ENCODE measurements around the gene USP49. TPM values are rescaled to one million over a fixed set of nuclear protein-coding genes. Genes with fewer than 3 reads are reported as not detected.

Gene USP49
- total RNA-seq, 2 experiments from 2014 or later, result 1.3 TPM

DNA sequence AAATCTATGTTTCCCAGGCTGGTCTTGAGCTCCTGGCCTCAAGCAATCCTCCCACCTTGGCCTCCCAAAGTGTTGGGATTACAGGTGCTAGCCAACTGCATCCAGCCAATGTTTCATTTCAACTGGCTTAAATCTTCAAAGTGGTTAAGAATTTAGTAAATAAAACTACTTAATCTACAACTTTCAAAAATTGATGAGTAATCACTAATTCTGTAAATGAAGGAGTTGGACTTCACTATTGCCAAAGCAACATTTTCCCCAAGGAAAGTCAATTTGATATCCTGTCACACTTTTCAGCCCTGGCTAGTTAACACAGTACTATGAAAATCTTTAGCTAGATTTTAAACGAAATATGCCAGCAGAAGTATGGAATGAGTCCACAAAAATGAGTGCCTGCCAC is 103.9 kb downstream of the USP49 start:
- Mint-ChIP-seq H3K27ac (no peak overlapping the region), H3K4me1 (ENCODE audit: low read depth) (peaks cover 27% of the 10 kb centered on the region), H3K4me3 (no peak overlapping the region), H3K36me3 (ENCODE audit: low read depth) (peaks cover 72% of the 10 kb centered on the region), H3K9me3 (no peaks in the 10 kb centered on the region), H3K27me3 (no peaks in the 10 kb centered on the region)
- H3K27me3 ChIP-seq (ENCODE audit: control insufficient read depth in 1 of 2, insufficient read depth in 2 of 2, low read length in 2 of 2), result no peaks in the 10 kb centered on the region
- H3K4me1 ChIP-seq (ENCODE audit: insufficient read depth, low read length), result peaks cover 14% of the 10 kb centered on the region
- peaks cover 47% of the 10 kb centered on the region for H3K36me3 ChIP-seq (ENCODE audit: insufficient read depth, low read length)
- intact Hi-C loops (cut with DNase I, micrococcal nuclease), result loop anchor here in 1 of 2 experiments (1.0 kb wide), 1 partner anchor 126 kb away; no protein-coding TSS in a partner anchor
- ATAC-seq (ENCODE audit: poor library complexity) (no peak), DNase-seq (no peak)
- no peak overlapping the region for H3K4me3 ChIP-seq (ENCODE audit: low read length)
- no peaks in the 10 kb centered on the region for H3K9me3 ChIP-seq (ENCODE audit: control insufficient read depth in 1 of 2, insufficient read depth in 1 of 2, low read length in 2 of 2)
- ChIA-PET CTCF (no interaction called here), POLR2A (no interaction called here)
- no peak overlapping the region for H3K27ac ChIP-seq (ENCODE audit: low read depth in 1 of 2, low read length in 2 of 2)
- TF ChIP-seq, protein P1, sequence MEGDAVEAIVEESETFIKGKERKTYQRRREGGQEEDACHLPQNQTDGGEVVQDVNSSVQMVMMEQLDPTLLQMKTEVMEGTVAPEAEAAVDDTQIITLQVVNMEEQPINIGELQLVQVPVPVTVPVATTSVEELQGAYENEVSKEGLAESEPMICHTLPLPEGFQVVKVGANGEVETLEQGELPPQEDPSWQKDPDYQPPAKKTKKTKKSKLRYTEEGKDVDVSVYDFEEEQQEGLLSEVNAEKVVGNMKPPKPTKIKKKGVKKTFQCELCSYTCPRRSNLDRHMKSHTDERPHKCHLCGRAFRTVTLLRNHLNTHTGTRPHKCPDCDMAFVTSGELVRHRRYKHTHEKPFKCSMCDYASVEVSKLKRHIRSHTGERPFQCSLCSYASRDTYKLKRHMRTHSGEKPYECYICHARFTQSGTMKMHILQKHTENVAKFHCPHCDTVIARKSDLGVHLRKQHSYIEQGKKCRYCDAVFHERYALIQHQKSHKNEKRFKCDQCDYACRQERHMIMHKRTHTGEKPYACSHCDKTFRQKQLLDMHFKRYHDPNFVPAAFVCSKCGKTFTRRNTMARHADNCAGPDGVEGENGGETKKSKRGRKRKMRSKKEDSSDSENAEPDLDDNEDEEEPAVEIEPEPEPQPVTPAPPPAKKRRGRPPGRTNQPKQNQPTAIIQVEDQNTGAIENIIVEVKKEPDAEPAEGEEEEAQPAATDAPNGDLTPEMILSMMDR (IDR thresholded peaks at IDR 0.05), result no peak

DNA sequence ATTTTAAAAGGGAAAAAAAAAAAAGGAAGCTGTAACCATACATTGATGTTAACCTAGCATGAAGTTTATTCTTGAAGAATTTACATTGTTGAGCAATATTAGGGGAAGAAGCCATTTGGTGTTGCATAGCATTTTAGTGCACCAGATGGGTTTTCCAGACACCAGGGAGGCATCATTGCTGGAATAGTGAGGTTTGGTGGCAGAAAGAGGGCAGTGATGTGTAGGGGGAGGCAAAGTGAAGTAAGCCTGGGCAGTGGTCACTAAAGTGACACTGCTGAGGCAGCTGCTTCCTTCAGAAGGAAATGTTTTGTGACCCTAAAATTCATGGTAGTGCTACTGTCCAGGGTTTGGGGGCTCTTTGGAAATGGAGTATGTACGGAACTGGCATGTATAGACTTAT is 105.1 kb downstream of the USP49 start:
- H3K4me1 Mint-ChIP-seq (ENCODE audit: low read depth), result peaks cover 27% of the 10 kb centered on the region
- peak overlapping the region; percentile 79 for H3K27ac Mint-ChIP-seq
- ChIA-PET POLR2A (no interaction called here), CTCF (no interaction called here)
- Histone ChIP-seq H3K9me3 (ENCODE audit: control insufficient read depth in 1 of 2, insufficient read depth in 1 of 2, low read length in 2 of 2) (no peaks in the 10 kb centered on the region), H3K27me3 (ENCODE audit: control insufficient read depth in 1 of 2, insufficient read depth in 2 of 2, low read length in 2 of 2) (no peaks in the 10 kb centered on the region), H3K4me3 (ENCODE audit: low read length) (no peak overlapping the region), H3K27ac (ENCODE audit: low read depth in 1 of 2, low read length in 2 of 2) (no peak overlapping the region), H3K36me3 (ENCODE audit: insufficient read depth, low read length) (peaks cover 46% of the 10 kb centered on the region), H3K4me1 (ENCODE audit: insufficient read depth, low read length) (peaks cover 23% of the 10 kb centered on the region)
- no peaks in the 10 kb centered on the region for H3K9me3 Mint-ChIP-seq
- intact Hi-C loops (cut with DNase I, micrococcal nuclease), result no loop called here
- no peaks in the 10 kb centered on the region for H3K27me3 Mint-ChIP-seq
- ATAC-seq (ENCODE audit: poor library complexity), result no peak
- TF ChIP-seq, protein P1 (IDR thresholded peaks at IDR 0.05), result no peak
- no peak for DNase-seq
- peaks cover 64% of the 10 kb centered on the region for H3K36me3 Mint-ChIP-seq (ENCODE audit: low read depth)
- peak overlapping the region; percentile 70 for H3K4me3 Mint-ChIP-seq

DNA sequence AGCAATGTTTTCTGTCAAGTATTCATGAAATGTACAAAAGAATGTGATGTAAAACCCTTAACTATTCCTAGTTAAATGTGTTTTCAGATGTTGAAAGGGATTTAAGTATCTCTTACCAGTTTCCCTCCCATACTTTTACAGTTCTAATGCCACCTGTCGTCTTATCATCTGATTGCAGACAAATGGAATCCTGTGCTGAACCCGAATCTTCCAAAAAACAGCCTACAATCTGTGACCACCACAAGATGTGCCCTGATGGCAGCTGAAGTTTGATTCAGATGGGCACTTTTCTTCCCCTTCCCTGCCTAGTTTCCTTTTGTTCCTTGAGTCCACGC is 105.8 kb downstream of the USP49 start:
- Histone ChIP-seq H3K9me3 (ENCODE audit: control insufficient read depth in 1 of 2, insufficient read depth in 1 of 2, low read length in 2 of 2) (no peaks in the 10 kb centered on the region), H3K36me3 (ENCODE audit: insufficient read depth, low read length) (peaks cover 41% of the 10 kb centered on the region), H3K27me3 (ENCODE audit: control insufficient read depth in 1 of 2, insufficient read depth in 2 of 2, low read length in 2 of 2) (no peaks in the 10 kb centered on the region), H3K4me1 (ENCODE audit: insufficient read depth, low read length) (peaks cover 23% of the 10 kb centered on the region), H3K4me3 (ENCODE audit: low read length) (no peak overlapping the region), H3K27ac (ENCODE audit: low read depth in 1 of 2, low read length in 2 of 2) (no peak overlapping the region)
- Mint-ChIP-seq H3K27me3 (no peaks in the 10 kb centered on the region), H3K9me3 (no peaks in the 10 kb centered on the region), H3K4me1 (ENCODE audit: low read depth) (peaks cover 27% of the 10 kb centered on the region), H3K4me3 (peak overlapping the region; percentile 85), H3K27ac (peak overlapping the region; percentile 79), H3K36me3 (ENCODE audit: low read depth) (peaks cover 57% of the 10 kb centered on the region)
- DNase-seq (no peak), ATAC-seq (ENCODE audit: poor library complexity) (no peak)
- CTCF ChIA-PET, result no interaction called here
- intact Hi-C loops (cut with DNase I, micrococcal nuclease), result loop anchor here (5.0 to 10.0 kb wide), 4 partner anchors 148 to 1105 kb away; partner anchors contain the start of gene UBR2 (in 2 of the 2)
- TF ChIP-seq, protein P1 (IDR thresholded peaks at IDR 0.05), result no peak
- POLR2A ChIA-PET, result no interaction called here

All from CD4-positive, alpha-beta T cell (primary cell).